Activated naive CD8-positive, alpha-beta T cell treated with anti-CD3 and anti-CD28 coated beads for 36 hours (primary cell): Measurements from ENCODE around the gene TOPORS. TPM values are rescaled to one million over a fixed set of nuclear protein-coding genes. Genes with fewer than 3 reads are reported as not detected.

Experiments
- DNase-seq: peaks from one replicate; pipeline ENCODE4 v3.0.0; 2021
- H3K27ac Mint-ChIP-seq: one replicate; pipeline ENCODE4 v1.8.0; 2022; ENCODE audit warnings: mild to moderate bottlenecking, moderate library complexity, mixed read lengths
- H3K27me3 Mint-ChIP-seq: one replicate; pipeline ENCODE4 v1.8.0; 2022; ENCODE audit warnings: mild to moderate bottlenecking, mixed read lengths
- H3K36me3 Mint-ChIP-seq: one replicate; pipeline ENCODE4 v1.8.0; 2021; ENCODE audit warnings: mild to moderate bottlenecking, mixed read lengths
- H3K4me1 Mint-ChIP-seq: one replicate; pipeline ENCODE4 v1.8.0; 2021; ENCODE audit warnings: mixed read lengths
- H3K4me3 Mint-ChIP-seq: one replicate; pipeline ENCODE4 v1.8.0; 2022; ENCODE audit warnings: mild to moderate bottlenecking, moderate library complexity, mixed read lengths
- H3K9me3 Mint-ChIP-seq: one replicate; pipeline ENCODE4 v1.8.0; 2022; ENCODE audit warnings: mixed read lengths
- total RNA-seq, 2 experiments: library from RNA; stranded (reverse); gene quantifications; one replicate each; pipeline ENCODE4 v1.2.3, GENCODE V29; 2021

Gene TOPORS
- total RNA-seq, 2 experiments from 2014 or later: 21.1 to 21.7 TPM

DNA sequence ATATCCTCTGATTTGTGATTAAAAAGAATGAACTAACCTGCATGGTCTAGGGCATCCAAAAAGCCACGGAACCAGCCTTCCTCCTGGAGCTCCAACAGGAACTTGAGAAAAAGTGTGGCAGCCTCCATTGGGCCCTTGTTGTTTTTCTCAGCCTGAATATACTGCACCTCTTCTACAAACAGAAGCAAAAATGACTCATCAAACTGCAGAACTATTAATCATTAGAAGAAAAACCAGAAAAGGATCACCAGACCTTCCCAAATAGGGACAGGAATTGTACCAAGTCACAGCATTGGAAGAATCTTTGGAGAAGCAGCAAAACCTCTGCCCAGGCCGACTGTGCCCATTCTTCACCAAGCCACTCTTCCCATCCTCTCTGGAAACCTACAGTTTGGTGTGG is 51.6 kb downstream of the TOPORS start:
- Mint-ChIP-seq H3K27me3 (no peaks in the 10 kb centered on the region), H3K4me1 (no peaks in the 10 kb centered on the region), H3K27ac (no peak overlapping the region), H3K36me3 (peaks cover 14% of the 10 kb centered on the region), H3K9me3 (no peaks in the 10 kb centered on the region), H3K4me3 (no peak overlapping the region)
- DNase-seq: no peak

- Mint-ChIP-seq H3K36me3 (peaks cover 14% of the 10 kb centered on the region), H3K27ac (no peak overlapping the region), H3K27me3 (no peaks in the 10 kb centered on the region), H3K9me3 (no peaks in the 10 kb centered on the region), H3K4me3 (no peak overlapping the region), H3K4me1 (no peaks in the 10 kb centered on the region)
- no peak for DNase-seq
These were observed 54.5 kb downstream of the TOPORS start for GRCh38 chr9:32497921-32498320.

DNA sequence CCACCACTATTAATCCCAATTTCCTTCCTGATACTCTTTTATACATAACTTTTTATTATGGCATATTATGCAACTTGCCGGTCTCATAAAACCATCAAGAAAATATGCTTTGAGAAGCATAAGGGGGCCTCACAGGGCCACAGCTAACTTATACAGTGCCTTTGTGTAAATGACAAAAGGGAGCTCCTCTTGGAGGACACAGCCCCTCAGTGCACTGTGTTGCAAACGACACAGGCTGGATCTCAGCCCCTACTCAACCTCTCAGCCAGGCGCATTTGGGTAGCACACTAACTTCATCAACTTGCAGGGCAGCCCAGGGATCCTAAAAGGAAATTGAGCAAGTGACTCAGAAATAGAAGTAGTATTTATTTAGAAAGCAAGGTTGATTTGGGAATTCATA is 61.8 kb downstream of the TOPORS start:
- Mint-ChIP-seq H3K27ac (no peak overlapping the region), H3K36me3 (no peaks in the 10 kb centered on the region), H3K9me3 (no peaks in the 10 kb centered on the region), H3K4me3 (no peak overlapping the region), H3K27me3 (no peaks in the 10 kb centered on the region), H3K4me1 (no peaks in the 10 kb centered on the region)
- DNase-seq: no peak

Other genes starting within 250 kb of the TOPORS start
- gene ACO1, start 167.9 kb downstream of the TOPORS start, total RNA-seq: 10 to 100 TPM; 16.3 to 16.7 TPM
- gene RIGI, start 26.4 kb downstream of the TOPORS start, total RNA-seq: 1 to 10 TPM; 8.6 to 9.9 TPM
- 10 to 100 TPM; 13.3 to 15.9 TPM for gene SMIM27, start 259 bp downstream of the TOPORS start, total RNA-seq
- gene NDUFB6, start 20.6 kb upstream of the TOPORS start, total RNA-seq: 10 to 100 TPM; 59.3 to 60.2 TPM
- gene TAF1L, start 83.1 kb upstream of the TOPORS start, total RNA-seq: under 1 TPM; 0.04 TPM
- gene TMEM215, start 231.0 kb upstream of the TOPORS start, total RNA-seq: not detected